Naive thymus-derived CD4-positive, alpha-beta T cell (primary cell): ENCODE results near the gene C3orf18. TPM values are rescaled to one million over a fixed set of nuclear protein-coding genes. Genes with fewer than 3 reads are reported as not detected.
A peak's percentile ranks its signal among the peaks of the same experiment; 100 is the strongest.

ENCODE experiments used
- ATAC-seq: fragments of 150-1000 bp; cut with Tn5 transposase; 2 replicates; pipeline ENCODE4 v1.10.0; 2021; ENCODE audit warnings: mild to moderate bottlenecking, moderate library complexity
- CTCF ChIA-PET: fragments of 350-600 bp; sonication (Branson Sonifier 250); formaldehyde crosslinking; loops from one replicate; lab custom pipeline; 2021; ENCODE audit warnings: antibody characterized with exemption; lab: Charles Lee
- POLR2A ChIA-PET: fragments of 350-600 bp; sonication (Branson Sonifier 250); formaldehyde crosslinking; loops from one replicate; lab custom pipeline; 2021; ENCODE audit warnings: antibody characterized with exemption, inconsistent platforms; lab: Charles Lee
- DNase-seq, 9 donors: peaks; one replicate each; pipeline versions ENCODE4 v3.0.0 to v3.0.0-alpha.2; 2020 to 2022; ENCODE audit warnings: mixed read lengths in 1 of 9
- H3K27ac ChIP-seq: one replicate; pipeline ENCODE4 v1.7.0; 2013; ENCODE audit warnings: mild to moderate bottlenecking, low read depth, low read length, moderate library complexity
- H3K27me3 ChIP-seq, 2 donors: one replicate each; pipeline ENCODE4 v1.7.0; 2013; ENCODE audit warnings: low read length in 2 of 2, mild to moderate bottlenecking in 2 of 2, moderate library complexity in 2 of 2; ENCODE audit not compliant: control insufficient read depth in 2 of 2, insufficient read depth in 2 of 2
- H3K36me3 ChIP-seq, 3 experiments: 1 replicate in 2 of 3; 2 replicates in 1 of 3; pipeline ENCODE4 v1.7.0; 2013; ENCODE audit warnings: low read length in 3 of 3, mild to moderate bottlenecking in 3 of 3, moderate library complexity in 1 of 3; ENCODE audit not compliant: insufficient read depth in 3 of 3, control insufficient read depth in 2 of 3
- H3K4me1 ChIP-seq, 2 donors: one replicate each; pipeline ENCODE4 v1.7.0; 2013; ENCODE audit warnings: low read length in 2 of 2, mild to moderate bottlenecking in 2 of 2, moderate library complexity in 1 of 2; ENCODE audit not compliant: control insufficient read depth in 2 of 2, insufficient read depth in 2 of 2
- H3K4me3 ChIP-seq: 2 replicates; pipeline ENCODE4 v1.7.0; 2013; ENCODE audit warnings: mild to moderate bottlenecking, low read length
- H3K9me3 ChIP-seq, 3 experiments: 1 replicate in 2 of 3; 2 replicates in 1 of 3; pipeline ENCODE4 v1.7.0; 2013; ENCODE audit warnings: low read length in 3 of 3; ENCODE audit not compliant: control insufficient read depth in 2 of 3
- H3K27ac Mint-ChIP-seq, 9 donors: one replicate each; pipeline ENCODE4 v1.8.0; 2020 to 2022; ENCODE audit warnings: mixed read lengths in 9 of 9, mild to moderate bottlenecking in 8 of 9, moderate library complexity in 5 of 9, inconsistent platforms in 2 of 9
- H3K27me3 Mint-ChIP-seq, 5 donors: one replicate each; pipeline ENCODE4 v1.8.0; 2021 to 2022; ENCODE audit warnings: mixed read lengths in 5 of 5, mild to moderate bottlenecking in 1 of 5
- H3K36me3 Mint-ChIP-seq, 5 donors: one replicate each; pipeline ENCODE4 v1.8.0; 2020 to 2022; ENCODE audit warnings: mixed read lengths in 5 of 5, mild to moderate bottlenecking in 3 of 5, inconsistent platforms in 1 of 5
- H3K4me1 Mint-ChIP-seq, 7 donors: one replicate each; pipeline ENCODE4 v1.8.0; 2020 to 2022; ENCODE audit warnings: mixed read lengths in 7 of 7, mild to moderate bottlenecking in 3 of 7, inconsistent platforms in 1 of 7
- H3K4me3 Mint-ChIP-seq, 10 donors: one replicate each; pipeline ENCODE4 v1.8.0; 2020 to 2022; ENCODE audit warnings: mild to moderate bottlenecking in 10 of 10, mixed read lengths in 10 of 10, moderate library complexity in 6 of 10, inconsistent platforms in 2 of 10
- H3K9me3 Mint-ChIP-seq, 11 donors: one replicate each; pipeline ENCODE4 v1.8.0; 2020 to 2022; ENCODE audit warnings: mixed read lengths in 11 of 11, mild to moderate bottlenecking in 4 of 11, inconsistent platforms in 1 of 11, moderate library complexity in 1 of 11
- intact Hi-C, 2 donors: fragments of 100-400 bp; cut with micrococcal nuclease; formaldehyde crosslinking; loops; one replicate each; pipeline ENCODE4 v1.15.1; 2023
- polyA plus RNA-seq, 2 donors: library from polyadenylated mRNA; unstranded; fragments of 300-500 nt; fragmentation: Illumina TruSeq; gene quantifications; one replicate each; pipeline ENCODE4 v1.2.3, GENCODE V29; 2021
- total RNA-seq, 6 experiments: library from RNA in 5 of 6; stranded (reverse) in 5 of 6; gene quantifications; 1 replicate in 5 of 6; 2 replicates in 1 of 6; pipeline ENCODE4 v1.2.3 and lab custom pipeline; 2021 to 2026

C3orf18 gene
- total and polyA plus RNA-seq, 7 experiments from 2014 or later = 11.1 to 67.5 (median 16.4) TPM

DNA sequence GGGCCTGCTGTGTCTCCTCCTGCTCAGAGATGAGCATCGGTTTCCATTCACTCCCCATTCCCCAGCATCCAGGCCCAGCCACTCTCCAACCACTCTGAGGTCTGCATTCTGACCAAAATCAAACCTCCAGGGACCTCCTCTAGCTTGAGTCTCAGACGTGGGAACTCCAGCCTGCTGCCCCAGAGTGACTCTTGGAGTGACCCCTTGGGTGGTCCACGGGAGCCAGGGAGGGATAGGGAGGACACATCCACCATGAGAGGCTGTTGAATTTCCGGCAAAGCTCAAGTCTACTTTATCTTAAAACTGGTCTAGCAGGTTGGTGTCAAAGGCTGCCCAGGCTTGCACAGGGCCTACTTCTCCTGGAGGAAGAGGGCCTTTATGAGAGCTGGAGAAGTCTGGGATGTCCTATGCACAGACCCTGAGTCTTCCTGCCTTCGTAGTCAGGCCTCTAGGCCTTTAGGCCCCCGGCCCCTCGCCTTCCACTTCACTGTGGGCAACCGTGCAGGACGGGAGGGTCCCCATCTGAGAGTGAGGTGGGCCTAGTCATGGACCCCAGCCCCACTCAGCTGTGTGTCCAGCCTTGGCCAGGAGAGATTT lies 35.1 kb upstream of the C3orf18 start:
- H3K27me3 ChIP-seq = no peaks in the 10 kb centered on the region
- no peak for ATAC-seq
- H3K4me3 ChIP-seq = no peak overlapping the region
- Mint-ChIP-seq H3K9me3 (no peaks in the 10 kb centered on the region), H3K4me3 (peak overlapping the region; percentile 63 to 98 (median 86)), H3K27ac (peak overlapping the region; percentile 89 to 99 (median 95)), H3K4me1 (peaks cover 70 to 99% (median 89%) of the 10 kb centered on the region in 7 donors), H3K27me3 (no peaks in the 10 kb centered on the region), H3K36me3 (peaks cover 10 to 65% (median 17%) of the 10 kb centered on the region in 5 donors)
- ChIA-PET CTCF (interaction anchor here (1.3 to 3.8 kb wide), 8 partner anchors 7 to 32 kb away, joined by 3 to 24 read pairs (median 11); partner anchors contain the start of genes CISH and HEMK1), POLR2A (interaction anchor here (0.6 to 25.1 kb wide), 8 partner anchors 8 to 1084 kb away, joined by 3 to 730 read pairs (median 9); partner anchors contain the start of genes C3orf18, CISH, HEMK1 and MAPKAPK3)
- peak overlapping the region; percentile 93 for H3K27ac ChIP-seq
- intact Hi-C loops = no loop called here
- H3K9me3 ChIP-seq = no peaks in the 10 kb centered on the region
- peaks cover 7 to 45% (median 14%) of the 10 kb centered on the region in 3 experiments for H3K36me3 ChIP-seq
- DNase-seq = no peak
- H3K4me1 ChIP-seq = peaks cover 83 to 87% of the 10 kb centered on the region in 2 donors

DNA sequence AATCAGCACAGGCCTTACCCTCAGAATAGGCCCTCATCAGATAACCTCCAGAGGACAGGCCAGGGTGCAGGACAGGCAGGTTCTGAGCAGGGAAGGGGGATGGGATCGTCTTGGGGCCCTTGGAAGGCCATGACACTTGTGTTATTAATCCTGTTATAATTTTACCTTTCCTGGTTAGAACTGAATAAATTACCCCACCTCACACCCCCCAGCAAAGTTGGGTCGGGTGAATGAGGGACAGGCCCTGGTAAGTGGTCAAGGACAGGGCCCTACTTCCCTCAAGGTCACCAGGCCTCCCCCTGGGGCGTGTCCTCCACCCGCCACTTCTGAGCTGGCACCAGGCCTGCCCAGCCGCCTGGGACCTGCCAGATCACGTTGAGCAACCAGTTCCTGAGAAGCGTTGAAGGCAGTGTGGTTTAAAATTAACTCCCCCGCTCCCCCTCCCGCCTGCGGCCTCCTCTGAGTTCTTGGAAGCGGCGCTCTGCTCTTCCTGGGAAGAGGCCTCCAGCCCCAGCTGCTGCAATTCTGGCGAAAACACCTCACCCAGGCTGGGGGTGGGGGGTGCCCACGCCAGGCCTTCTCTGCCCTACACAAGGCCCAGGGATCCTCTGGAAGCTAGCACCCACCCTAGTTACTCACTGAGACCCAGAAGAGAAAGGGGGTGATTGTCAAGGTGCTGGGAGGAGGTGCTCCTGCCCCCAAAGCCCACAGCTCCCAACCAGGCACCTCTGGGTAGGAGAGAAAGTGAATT lies 33.5 kb upstream of the C3orf18 start:
- Mint-ChIP-seq H3K4me3 (peak overlapping the region; percentile 71 to 97 (median 84)), H3K36me3 (peaks cover 8 to 49% (median 11%) of the 10 kb centered on the region in 5 donors), H3K27ac (peak overlapping the region; percentile 89 to 99 (median 95)), H3K4me1 (peaks cover 63 to 83% (median 77%) of the 10 kb centered on the region in 7 donors), H3K9me3 (no peaks in the 10 kb centered on the region), H3K27me3 (no peaks in the 10 kb centered on the region)
- peak; percentile 84 for ATAC-seq
- CTCF ChIA-PET = interaction anchor here (0.7 to 3.8 kb wide), 7 partner anchors 9 to 30 kb away, joined by 3 to 24 read pairs (median 11); partner anchors contain the start of genes CISH and HEMK1
- intact Hi-C loops = loop anchor here (1.0 kb wide), 4 partner anchors 10 to 32 kb away; partner anchors contain the start of genes CISH (in 2 of the 2) and HEMK1 (in 1 of the 2)
- peak; percentile 43 to 90 (median 58) for DNase-seq
- POLR2A ChIA-PET = interaction anchor here (2.5 to 25.1 kb wide), 4 partner anchors 10 to 27 kb away, joined by 14 to 730 read pairs (median 256); partner anchors contain the start of genes C3orf18, CISH, HEMK1 and MAPKAPK3
- H3K4me3 ChIP-seq = peak overlapping the region; percentile 57
- no peaks in the 10 kb centered on the region for H3K27me3 ChIP-seq
- H3K9me3 ChIP-seq = no peaks in the 10 kb centered on the region
- peak overlapping the region; percentile 93 for H3K27ac ChIP-seq
- peaks cover 7 to 29% (median 9%) of the 10 kb centered on the region in 3 experiments for H3K36me3 ChIP-seq
- peaks cover 67 to 71% of the 10 kb centered on the region in 2 donors for H3K4me1 ChIP-seq

DNA sequence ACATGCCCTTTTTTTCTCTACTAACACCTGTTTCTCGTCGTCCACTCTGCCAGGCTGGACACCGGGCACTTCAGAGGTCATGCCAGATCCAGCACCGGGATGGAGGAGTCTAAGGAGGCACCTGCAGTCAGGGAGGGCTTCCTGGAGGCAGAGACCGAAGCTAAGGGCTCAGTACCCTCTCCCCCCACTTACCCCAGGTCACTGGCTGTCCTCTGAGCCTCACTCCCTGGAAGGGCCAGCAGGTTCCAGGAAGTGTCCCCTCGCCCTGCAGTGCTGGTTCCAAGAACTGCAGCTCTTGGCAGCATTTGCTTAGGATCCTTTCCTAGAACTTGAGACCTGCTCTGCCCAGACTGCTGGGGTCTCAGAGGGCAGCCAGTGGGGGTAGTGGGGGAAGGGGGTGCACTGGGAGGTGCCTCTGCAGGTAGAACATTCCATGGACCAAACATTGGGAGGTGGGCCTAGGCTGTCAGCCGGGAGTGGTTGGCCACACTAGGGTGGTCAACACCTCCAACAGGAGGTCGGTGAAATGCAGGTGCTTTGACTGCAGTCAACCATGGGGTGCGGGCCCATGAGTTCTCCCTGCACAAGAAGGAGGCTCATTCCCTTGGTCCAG lies 32.7 kb upstream of the C3orf18 start:
- peaks cover 59 to 66% of the 10 kb centered on the region in 2 donors for H3K4me1 ChIP-seq
- ChIA-PET CTCF (interaction anchor here (0.7 to 3.8 kb wide), 5 partner anchors 8 to 29 kb away, joined by 4 to 24 read pairs (median 13); partner anchors contain the start of gene HEMK1), POLR2A (interaction anchor here (2.5 to 25.1 kb wide), 4 partner anchors 10 to 27 kb away, joined by 14 to 730 read pairs (median 256); partner anchors contain the start of genes C3orf18, CISH, HEMK1 and MAPKAPK3)
- peaks cover 2 to 22% (median 9%) of the 10 kb centered on the region in 3 experiments for H3K36me3 ChIP-seq
- no peaks in the 10 kb centered on the region for H3K9me3 ChIP-seq
- ATAC-seq = no peak
- intact Hi-C loops = no loop called here
- H3K27ac Mint-ChIP-seq = peak overlapping the region in 8 of 9 donors; percentile 66 to 97 (median 94)
- no peak for DNase-seq
- peak overlapping the region; percentile 93 for H3K27ac ChIP-seq
- no peaks in the 10 kb centered on the region for H3K9me3 Mint-ChIP-seq
- peaks cover 61 to 83% (median 73%) of the 10 kb centered on the region in 7 donors for H3K4me1 Mint-ChIP-seq
- H3K36me3 Mint-ChIP-seq = peaks cover under 1 to 41% (median 5%) of the 10 kb centered on the region in 5 donors
- H3K27me3 Mint-ChIP-seq = no peaks in the 10 kb centered on the region
- H3K27me3 ChIP-seq = no peaks in the 10 kb centered on the region
- peak overlapping the region; percentile 57 for H3K4me3 ChIP-seq
- H3K4me3 Mint-ChIP-seq = peak overlapping the region in 8 of 10 donors; percentile 39 to 97 (median 82)

DNA sequence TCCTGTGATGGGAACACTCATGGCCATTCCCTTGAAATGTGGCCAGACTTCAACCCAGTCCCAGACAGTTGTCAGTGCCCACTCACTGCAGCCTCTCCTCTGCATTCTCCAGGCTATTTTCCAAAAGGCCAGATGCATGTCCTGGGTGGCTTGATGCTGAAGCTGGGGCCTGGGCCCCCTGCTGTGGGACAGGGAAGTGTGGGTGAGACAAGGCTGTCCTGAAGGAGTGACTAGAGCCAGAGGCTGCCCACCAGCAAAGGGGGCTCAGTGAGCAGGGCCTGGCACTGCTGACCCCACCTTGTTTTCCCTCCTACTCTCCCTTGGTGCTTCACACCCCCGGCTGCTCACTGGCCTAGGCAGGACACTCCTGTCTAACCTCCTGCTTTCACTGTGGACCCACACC lies 32.2 kb upstream of the C3orf18 start:
- Mint-ChIP-seq H3K27ac (peak overlapping the region in 8 of 9 donors; percentile 60 to 94 (median 76)), H3K36me3 (peaks cover 0 to 37% (median 4%) of the 10 kb centered on the region in 5 donors), H3K27me3 (no peaks in the 10 kb centered on the region), H3K4me1 (peaks cover 60 to 83% (median 73%) of the 10 kb centered on the region in 7 donors), H3K4me3 (peak overlapping the region in 6 of 10 donors; percentile 9 to 93 (median 66)), H3K9me3 (no peaks in the 10 kb centered on the region)
- ChIA-PET POLR2A (interaction anchor here (7.2 to 25.1 kb wide), 3 partner anchors 10 to 26 kb away, joined by 101 to 730 read pairs (median 410); partner anchors contain the start of genes C3orf18, CISH and HEMK1), CTCF (interaction anchor here (3.8 kb wide), 1 partner anchor 13 kb away, joined by 13 read pairs; no protein-coding TSS in a partner anchor)
- intact Hi-C loops = no loop called here
- Histone ChIP-seq H3K9me3 (no peaks in the 10 kb centered on the region), H3K27ac (peak overlapping the region; percentile 93), H3K4me1 (peaks cover 54 to 61% of the 10 kb centered on the region in 2 donors), H3K27me3 (no peaks in the 10 kb centered on the region), H3K4me3 (no peak overlapping the region), H3K36me3 (peaks cover 0 to 17% (median 6%) of the 10 kb centered on the region in 3 experiments)
- no peak for DNase-seq
- no peak for ATAC-seq

DNA sequence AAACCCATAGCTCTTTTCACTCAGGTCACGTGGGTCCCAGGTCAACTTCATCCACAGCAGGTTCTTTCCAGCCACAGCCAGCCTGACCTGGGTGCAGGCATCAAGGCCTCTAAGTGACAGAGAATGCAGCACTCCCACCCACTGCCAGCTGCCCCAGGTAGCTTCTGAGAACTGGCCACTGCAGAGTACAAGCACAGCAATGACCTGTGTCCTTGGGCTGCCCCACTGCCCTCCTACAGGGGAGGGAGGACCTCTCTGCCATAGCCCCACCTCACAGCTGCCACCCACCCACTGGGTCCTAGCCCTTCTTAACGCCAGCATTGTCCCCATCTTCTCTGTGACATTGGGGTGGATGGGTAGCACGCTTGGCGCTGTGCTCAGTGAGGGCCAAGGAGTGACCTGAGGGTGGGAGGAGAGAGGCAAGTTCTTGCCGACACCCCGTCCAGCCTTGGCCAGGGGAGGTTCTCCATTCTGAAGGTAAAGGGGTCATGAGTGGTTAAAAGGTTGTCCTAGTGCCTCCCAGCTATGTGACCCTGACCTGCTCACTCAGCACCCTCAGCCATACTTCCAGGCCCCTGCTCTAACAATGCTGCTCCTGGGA lies 31.7 kb upstream of the C3orf18 start:
- CTCF ChIA-PET = interaction anchor here (1.1 to 2.1 kb wide), 4 partner anchors 8 to 13 kb away, joined by 4 to 7 read pairs (median 6); partner anchors contain the start of gene CISH
- Mint-ChIP-seq H3K4me3 (peak overlapping the region in 6 of 10 donors; percentile 9 to 87 (median 22)), H3K4me1 (peaks cover 60 to 83% (median 73%) of the 10 kb centered on the region in 7 donors), H3K27me3 (no peaks in the 10 kb centered on the region), H3K36me3 (peaks cover 0 to 34% (median 3%) of the 10 kb centered on the region in 5 donors), H3K9me3 (no peaks in the 10 kb centered on the region), H3K27ac (peak overlapping the region in 6 of 9 donors; percentile 51 to 94 (median 85))
- intact Hi-C loops = no loop called here
- ATAC-seq = no peak
- no peak for DNase-seq
- POLR2A ChIA-PET = interaction anchor here (7.2 to 25.1 kb wide), 3 partner anchors 9 to 26 kb away, joined by 101 to 730 read pairs (median 410); partner anchors contain the start of genes C3orf18, CISH and HEMK1
- no peak overlapping the region for H3K4me3 ChIP-seq
- peaks cover 49 to 58% of the 10 kb centered on the region in 2 donors for H3K4me1 ChIP-seq
- peak overlapping the region; percentile 93 for H3K27ac ChIP-seq
- no peaks in the 10 kb centered on the region for H3K9me3 ChIP-seq
- peaks cover 0 to 12% (median 1%) of the 10 kb centered on the region in 3 experiments for H3K36me3 ChIP-seq
- no peaks in the 10 kb centered on the region for H3K27me3 ChIP-seq
